Vagina (tissue), 2 donors: ENCODE measurements around the gene FRYL.
"Not testable (repeated sequence)": the region's sequence is repeated elsewhere in the genome, so short reads cannot be mapped to it uniquely, and the experiment has no call there.

ENCODE experiments used
- POLR2A ChIP-seq, 2 donors: fragments of 450-650 bp; IDR thresholded peaks; one replicate each; pipeline ENCODE4 v1.6.1; 2017; ENCODE audit warnings: antibody characterized with exemption in 2 of 2, mild to moderate bottlenecking in 2 of 2, moderate library complexity in 2 of 2
- POLR2AphosphoS5 ChIP-seq, 2 donors: sonication (generic); formaldehyde crosslinking; IDR thresholded peaks; one replicate each; pipeline ENCODE4 v1.9.0; 2017; ENCODE audit warnings: antibody characterized with exemption in 2 of 2, mild to moderate bottlenecking in 2 of 2, low read depth in 1 of 2; ENCODE audit not compliant: insufficient read depth in 1 of 2
- TF ChIP-seq, protein P1 (sequence below), 3 experiments: fragments of 450-650 bp in 2 of 3; fragments of 200-600 bp in 1 of 3; sonication (generic) in 1 of 3; IDR thresholded peaks; one replicate each; pipeline ENCODE4 v1.5.1; 2017 to 2019; ENCODE audit warnings: antibody characterized with exemption in 3 of 3, mild to moderate bottlenecking in 2 of 3, moderate library complexity in 2 of 3

DNA sequence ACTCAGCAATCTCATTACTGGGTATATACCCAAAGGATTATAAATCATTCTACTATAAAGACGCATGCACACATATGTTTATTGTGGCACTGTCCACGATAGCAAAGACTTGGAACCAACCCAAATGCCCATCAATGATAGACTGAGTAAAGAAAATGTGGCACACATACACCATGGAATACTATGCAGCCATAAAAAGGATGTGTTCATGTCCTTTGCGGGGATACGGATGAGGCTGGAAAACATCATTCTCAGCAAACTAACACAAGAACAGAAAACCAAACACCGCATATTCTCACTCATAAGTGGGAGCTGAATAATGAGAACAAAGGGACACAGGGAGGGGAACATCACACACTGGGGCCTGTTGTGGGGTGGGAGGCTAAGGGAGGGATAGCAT lies 141.5 kb downstream of the FRYL start:
- TF ChIP-seq POLR2AphosphoS5 (IDR thresholded peaks at IDR 0.05; ENCODE audit: insufficient read depth in 1 of 2, low read depth in 1 of 2); POLR2A (IDR thresholded peaks at IDR 0.05): not testable (repeated sequence)
- TF ChIP-seq, protein P1, sequence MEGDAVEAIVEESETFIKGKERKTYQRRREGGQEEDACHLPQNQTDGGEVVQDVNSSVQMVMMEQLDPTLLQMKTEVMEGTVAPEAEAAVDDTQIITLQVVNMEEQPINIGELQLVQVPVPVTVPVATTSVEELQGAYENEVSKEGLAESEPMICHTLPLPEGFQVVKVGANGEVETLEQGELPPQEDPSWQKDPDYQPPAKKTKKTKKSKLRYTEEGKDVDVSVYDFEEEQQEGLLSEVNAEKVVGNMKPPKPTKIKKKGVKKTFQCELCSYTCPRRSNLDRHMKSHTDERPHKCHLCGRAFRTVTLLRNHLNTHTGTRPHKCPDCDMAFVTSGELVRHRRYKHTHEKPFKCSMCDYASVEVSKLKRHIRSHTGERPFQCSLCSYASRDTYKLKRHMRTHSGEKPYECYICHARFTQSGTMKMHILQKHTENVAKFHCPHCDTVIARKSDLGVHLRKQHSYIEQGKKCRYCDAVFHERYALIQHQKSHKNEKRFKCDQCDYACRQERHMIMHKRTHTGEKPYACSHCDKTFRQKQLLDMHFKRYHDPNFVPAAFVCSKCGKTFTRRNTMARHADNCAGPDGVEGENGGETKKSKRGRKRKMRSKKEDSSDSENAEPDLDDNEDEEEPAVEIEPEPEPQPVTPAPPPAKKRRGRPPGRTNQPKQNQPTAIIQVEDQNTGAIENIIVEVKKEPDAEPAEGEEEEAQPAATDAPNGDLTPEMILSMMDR (IDR thresholded peaks at IDR 0.05), result not testable (repeated sequence)
